Activated CD8-positive, alpha-beta T cell treated with anti-CD3 and anti-CD28 coated beads for 36 hours (primary cell): Measurements from ENCODE around the gene KCNJ11. TPM values are rescaled to one million over a fixed set of nuclear protein-coding genes. Genes with fewer than 3 reads are reported as not detected.

Experiments
- ATAC-seq: fragments of 200-7000 bp; cut with Tn5 transposase; one replicate; pipeline ENCODE4 v1.10.0; 2021; ENCODE audit warnings: mild to moderate bottlenecking, moderate library complexity
- CTCF ChIA-PET: fragments of 350-600 bp; sonication (Branson Sonifier 250); formaldehyde crosslinking; loops from one replicate; lab custom pipeline; 2021; ENCODE audit warnings: antibody characterized with exemption; lab: Charles Lee
- POLR2A ChIA-PET: fragments of 350-600 bp; sonication (Branson Sonifier 250); formaldehyde crosslinking; loops from one replicate; lab custom pipeline; 2021; ENCODE audit warnings: antibody characterized with exemption; lab: Charles Lee
- DNase-seq: peaks from one replicate; pipeline ENCODE4 v3.0.0-alpha.2; 2020
- H3K27ac Mint-ChIP-seq: one replicate; pipeline ENCODE4 v1.8.0; 2021; ENCODE audit warnings: mild to moderate bottlenecking, mixed read lengths
- H3K27me3 Mint-ChIP-seq: one replicate; pipeline ENCODE4 v1.8.0; 2021; ENCODE audit warnings: mixed read lengths
- H3K36me3 Mint-ChIP-seq: one replicate; pipeline ENCODE4 v1.8.0; 2021; ENCODE audit warnings: low read depth, mixed read lengths
- H3K4me1 Mint-ChIP-seq: one replicate; pipeline ENCODE4 v1.8.0; 2021; ENCODE audit warnings: low read depth, mixed read lengths
- H3K4me3 Mint-ChIP-seq: one replicate; pipeline ENCODE4 v1.8.0; 2021; ENCODE audit warnings: mild to moderate bottlenecking, moderate library complexity, mixed read lengths
- H3K9me3 Mint-ChIP-seq: one replicate; pipeline ENCODE4 v1.8.0; 2021; ENCODE audit warnings: mixed read lengths
- intact Hi-C: fragments of 100-400 bp; cut with micrococcal nuclease; formaldehyde crosslinking; loops from one replicate; pipeline ENCODE4 v1.10.0; 2022
- total RNA-seq, 2 experiments: library from RNA; stranded (reverse); gene quantifications; one replicate each; pipeline ENCODE4 v1.2.3, GENCODE V29; 2021
- TF ChIP-seq, protein P1 (sequence below): fragments of 200-600 bp; IDR thresholded peaks from one replicate; pipeline ENCODE4 v1.8.0; 2022; ENCODE audit warnings: antibody characterized with exemption, mild to moderate bottlenecking

The KCNJ11 gene
- total RNA-seq, 2 experiments from 2014 or later, result 1.2 to 2.4 TPM

DNA sequence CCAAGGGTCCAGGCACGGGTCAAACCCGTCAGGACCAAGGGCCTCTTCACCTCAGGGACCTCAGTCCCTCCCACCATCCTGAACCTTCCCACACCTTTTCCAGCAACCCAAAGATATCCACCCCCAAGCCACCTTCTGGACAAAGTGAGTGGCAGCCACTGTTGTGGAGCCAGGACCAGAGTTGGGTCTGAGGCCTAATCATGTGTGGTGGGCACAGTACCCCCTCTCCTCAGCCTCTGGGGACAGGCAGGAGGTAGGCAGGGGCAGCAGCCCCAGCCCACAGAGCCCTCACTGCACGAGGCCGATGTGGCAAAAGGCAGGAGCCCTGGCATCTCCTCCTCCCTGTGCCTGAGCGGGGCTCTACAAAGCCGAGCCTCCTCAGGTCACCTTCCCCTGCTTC, 2.5 kb downstream of the KCNJ11 start:
- no peaks in the 10 kb centered on the region for H3K9me3 Mint-ChIP-seq
- ChIA-PET CTCF (interaction anchor here (1.0 to 5.3 kb wide), 13 partner anchors 12 to 156 kb away, joined by 3 to 167 read pairs (median 6); no protein-coding TSS in a partner anchor), POLR2A (no interaction called here)
- H3K27ac Mint-ChIP-seq, result no peak overlapping the region
- no peak for DNase-seq
- no peak for ATAC-seq
- H3K36me3 Mint-ChIP-seq, result no peaks in the 10 kb centered on the region
- intact Hi-C loops, result no loop called here
- TF ChIP-seq, protein P1, sequence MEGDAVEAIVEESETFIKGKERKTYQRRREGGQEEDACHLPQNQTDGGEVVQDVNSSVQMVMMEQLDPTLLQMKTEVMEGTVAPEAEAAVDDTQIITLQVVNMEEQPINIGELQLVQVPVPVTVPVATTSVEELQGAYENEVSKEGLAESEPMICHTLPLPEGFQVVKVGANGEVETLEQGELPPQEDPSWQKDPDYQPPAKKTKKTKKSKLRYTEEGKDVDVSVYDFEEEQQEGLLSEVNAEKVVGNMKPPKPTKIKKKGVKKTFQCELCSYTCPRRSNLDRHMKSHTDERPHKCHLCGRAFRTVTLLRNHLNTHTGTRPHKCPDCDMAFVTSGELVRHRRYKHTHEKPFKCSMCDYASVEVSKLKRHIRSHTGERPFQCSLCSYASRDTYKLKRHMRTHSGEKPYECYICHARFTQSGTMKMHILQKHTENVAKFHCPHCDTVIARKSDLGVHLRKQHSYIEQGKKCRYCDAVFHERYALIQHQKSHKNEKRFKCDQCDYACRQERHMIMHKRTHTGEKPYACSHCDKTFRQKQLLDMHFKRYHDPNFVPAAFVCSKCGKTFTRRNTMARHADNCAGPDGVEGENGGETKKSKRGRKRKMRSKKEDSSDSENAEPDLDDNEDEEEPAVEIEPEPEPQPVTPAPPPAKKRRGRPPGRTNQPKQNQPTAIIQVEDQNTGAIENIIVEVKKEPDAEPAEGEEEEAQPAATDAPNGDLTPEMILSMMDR, result no peak
- H3K4me1 Mint-ChIP-seq, result peaks cover 4% of the 10 kb centered on the region
- H3K27me3 Mint-ChIP-seq, result no peaks in the 10 kb centered on the region
- H3K4me3 Mint-ChIP-seq, result no peak overlapping the region

DNA sequence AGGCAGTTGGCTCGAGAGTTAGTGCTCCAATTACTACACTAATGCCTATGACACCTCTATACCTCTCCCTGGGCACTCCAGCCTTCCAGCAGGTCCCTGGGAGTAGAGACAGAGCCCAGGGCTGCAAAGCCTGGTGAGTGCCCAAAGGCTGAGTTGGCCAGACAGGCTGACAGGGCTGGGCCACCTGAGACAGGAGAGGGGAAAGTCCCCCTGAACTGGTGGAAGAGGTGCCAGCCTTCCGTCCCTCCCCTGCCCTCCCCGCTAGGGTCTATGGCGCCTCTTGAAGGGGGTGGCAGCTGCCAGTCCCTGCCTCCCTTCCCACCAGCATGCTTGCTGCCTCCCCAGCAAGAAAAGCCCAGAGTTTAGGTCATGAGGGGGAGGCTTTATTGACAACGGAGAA, 3.0 kb downstream of the KCNJ11 start:
- Mint-ChIP-seq H3K36me3 (no peaks in the 10 kb centered on the region), H3K4me1 (peaks cover 4% of the 10 kb centered on the region), H3K9me3 (no peaks in the 10 kb centered on the region), H3K27ac (no peak overlapping the region), H3K27me3 (no peaks in the 10 kb centered on the region), H3K4me3 (no peak overlapping the region)
- intact Hi-C loops, result no loop called here
- no peak for ATAC-seq
- POLR2A ChIA-PET, result no interaction called here
- CTCF ChIA-PET, result interaction anchor here (0.7 to 5.3 kb wide), 8 partner anchors 12 to 156 kb away, joined by 3 to 167 read pairs (median 20); no protein-coding TSS in a partner anchor
- no peak for DNase-seq
- TF ChIP-seq, protein P1, result no peak

DNA sequence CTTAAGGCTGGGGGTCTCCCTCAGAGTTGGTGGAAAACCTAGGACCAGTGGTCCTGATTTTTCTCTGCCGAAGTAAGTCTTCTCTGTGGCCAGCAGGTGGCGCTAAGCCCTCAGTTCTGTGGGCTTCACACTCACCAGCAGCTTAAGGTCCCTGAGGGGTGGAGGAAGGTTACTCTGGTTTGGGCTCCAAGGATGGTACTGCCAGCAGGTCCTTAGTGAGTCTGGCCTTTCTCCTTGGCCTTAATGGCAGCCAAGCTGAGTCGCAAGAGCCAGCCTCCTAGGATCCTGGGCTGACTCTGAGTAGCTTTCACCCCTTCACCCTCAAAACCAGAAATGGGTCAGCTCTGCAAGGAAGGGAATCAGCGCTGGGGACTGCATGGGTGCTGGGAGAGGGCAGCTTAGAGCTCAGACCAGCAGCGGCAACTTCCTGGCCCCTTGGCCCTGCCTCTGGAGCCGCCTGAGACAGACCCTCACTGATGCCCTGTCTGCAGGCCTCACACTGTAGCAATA, 4.4 kb downstream of the KCNJ11 start:
- H3K27ac Mint-ChIP-seq, result no peak overlapping the region
- H3K4me1 Mint-ChIP-seq, result peaks cover 2% of the 10 kb centered on the region
- no peak overlapping the region for H3K4me3 Mint-ChIP-seq
- ChIA-PET POLR2A (no interaction called here), CTCF (interaction anchor here (0.7 to 5.3 kb wide), 45 partner anchors 8 to 438 kb away, joined by 3 to 167 read pairs (median 4); no protein-coding TSS in a partner anchor)
- peak; percentile 87 for DNase-seq
- no peaks in the 10 kb centered on the region for H3K27me3 Mint-ChIP-seq
- no peaks in the 10 kb centered on the region for H3K9me3 Mint-ChIP-seq
- intact Hi-C loops, result loop anchor here (1.0 kb wide), 1 partner anchor 120 kb away; no protein-coding TSS in a partner anchor
- TF ChIP-seq, protein P1, result peak; percentile 90
- ATAC-seq, result peak; percentile 76
- peaks cover 3% of the 10 kb centered on the region for H3K36me3 Mint-ChIP-seq

DNA sequence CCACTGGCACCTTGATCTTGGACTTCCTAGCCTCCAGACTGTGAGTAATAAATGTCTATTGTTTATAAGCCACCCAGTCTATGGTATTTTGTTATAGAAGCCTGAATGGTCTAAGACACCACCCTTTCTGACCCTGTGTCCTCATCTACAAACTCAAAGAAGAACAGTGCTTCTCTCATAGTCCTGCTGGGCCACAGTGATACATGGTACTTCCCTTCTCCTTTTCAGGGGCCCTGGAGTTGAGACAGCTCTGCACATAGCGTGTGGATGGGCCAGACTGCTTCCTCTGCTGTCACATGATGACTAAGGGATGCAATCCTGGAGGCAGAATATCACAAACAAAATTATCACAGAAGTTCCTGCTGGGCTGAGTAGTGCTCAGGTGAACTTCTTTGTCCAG, 5.0 kb downstream of the KCNJ11 start:
- H3K27ac Mint-ChIP-seq, result no peak overlapping the region
- intact Hi-C loops, result no loop called here
- H3K9me3 Mint-ChIP-seq, result no peaks in the 10 kb centered on the region

More for the DNA sequence above, 5.0 kb downstream of the KCNJ11 start:
- POLR2A ChIA-PET, result no interaction called here
- CTCF ChIA-PET, result interaction anchor here (0.6 to 5.3 kb wide), 37 partner anchors 9 to 438 kb away, joined by 3 to 167 read pairs (median 4); no protein-coding TSS in a partner anchor
- Mint-ChIP-seq H3K36me3 (peaks cover 6% of the 10 kb centered on the region), H3K27me3 (no peaks in the 10 kb centered on the region), H3K4me1 (no peaks in the 10 kb centered on the region), H3K4me3 (no peak overlapping the region)
- TF ChIP-seq, protein P1, result no peak
- ATAC-seq (no peak), DNase-seq (no peak)
